GM12865 (cell line): ENCODE results near the gene ACVRL1.

Source experiments
- DNase-seq: peaks from one replicate; pipeline ENCODE4 v3.0.0; 2010; ENCODE audit warnings: low read depth
- H3K4me3 ChIP-seq: 2 replicates; pipeline ENCODE4 v1.5.1; 2011; ENCODE audit warnings: mild to moderate bottlenecking, low read depth, low read length, control low read depth
- TF ChIP-seq, protein P1 (sequence below): IDR thresholded peaks from 2 replicates; pipeline ENCODE4 v1.5.1; 2011; ENCODE audit warnings: low read length, control low read depth, low read depth, inconsistent platforms; ENCODE audit not compliant: insufficient read depth; ENCODE audit errors: missing control alignments

The ACVRL1 gene

DNA sequence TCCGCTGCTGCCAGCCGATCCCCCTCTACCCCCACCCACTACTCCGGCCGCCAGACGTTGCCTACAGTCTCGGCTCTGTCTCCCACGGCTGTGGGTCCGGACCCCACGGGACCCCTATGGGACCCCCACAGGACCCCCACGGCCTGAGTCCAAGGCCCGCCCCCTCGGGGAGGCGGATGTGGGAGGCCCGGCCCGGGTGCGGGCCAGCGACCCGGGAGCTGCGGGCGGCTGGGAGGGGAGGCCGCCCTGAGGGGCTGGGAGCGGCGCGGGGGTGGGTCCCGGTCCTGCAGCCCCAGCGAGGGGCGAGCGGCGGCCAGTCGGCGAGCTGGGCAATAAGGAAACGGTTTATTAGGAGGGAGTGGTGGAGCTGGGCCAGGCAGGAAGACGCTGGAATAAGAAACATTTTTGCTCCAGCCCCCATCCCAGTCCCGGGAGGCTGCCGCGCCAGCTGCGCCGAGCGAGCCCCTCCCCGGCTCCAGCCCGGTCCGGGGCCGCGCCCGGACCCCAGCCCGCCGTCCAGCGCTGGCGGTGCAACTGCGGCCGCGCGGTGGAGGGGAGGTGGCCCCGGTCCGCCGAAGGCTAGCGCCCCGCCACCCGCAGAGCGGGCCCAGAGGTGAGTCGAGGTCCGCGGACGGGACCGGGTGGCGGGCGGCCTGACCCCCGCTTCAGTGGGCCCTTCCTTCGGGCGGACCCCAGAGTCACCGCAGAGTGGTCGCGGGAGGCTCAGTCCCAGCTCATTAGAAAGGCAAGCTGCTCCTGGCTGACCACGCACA lies at the start of gene ACVRL1:
ACVRL1 (plus strand) TSS at position 422 of the 773 bp plus-strand sequence. CDS start 4,971 bp downstream, outside the sequence.
- no peak within 1 kb of the TSS for H3K4me3 ChIP-seq
- TF ChIP-seq, protein P1, sequence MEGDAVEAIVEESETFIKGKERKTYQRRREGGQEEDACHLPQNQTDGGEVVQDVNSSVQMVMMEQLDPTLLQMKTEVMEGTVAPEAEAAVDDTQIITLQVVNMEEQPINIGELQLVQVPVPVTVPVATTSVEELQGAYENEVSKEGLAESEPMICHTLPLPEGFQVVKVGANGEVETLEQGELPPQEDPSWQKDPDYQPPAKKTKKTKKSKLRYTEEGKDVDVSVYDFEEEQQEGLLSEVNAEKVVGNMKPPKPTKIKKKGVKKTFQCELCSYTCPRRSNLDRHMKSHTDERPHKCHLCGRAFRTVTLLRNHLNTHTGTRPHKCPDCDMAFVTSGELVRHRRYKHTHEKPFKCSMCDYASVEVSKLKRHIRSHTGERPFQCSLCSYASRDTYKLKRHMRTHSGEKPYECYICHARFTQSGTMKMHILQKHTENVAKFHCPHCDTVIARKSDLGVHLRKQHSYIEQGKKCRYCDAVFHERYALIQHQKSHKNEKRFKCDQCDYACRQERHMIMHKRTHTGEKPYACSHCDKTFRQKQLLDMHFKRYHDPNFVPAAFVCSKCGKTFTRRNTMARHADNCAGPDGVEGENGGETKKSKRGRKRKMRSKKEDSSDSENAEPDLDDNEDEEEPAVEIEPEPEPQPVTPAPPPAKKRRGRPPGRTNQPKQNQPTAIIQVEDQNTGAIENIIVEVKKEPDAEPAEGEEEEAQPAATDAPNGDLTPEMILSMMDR, result no peak
- DNase-seq, result no peak

DNA sequence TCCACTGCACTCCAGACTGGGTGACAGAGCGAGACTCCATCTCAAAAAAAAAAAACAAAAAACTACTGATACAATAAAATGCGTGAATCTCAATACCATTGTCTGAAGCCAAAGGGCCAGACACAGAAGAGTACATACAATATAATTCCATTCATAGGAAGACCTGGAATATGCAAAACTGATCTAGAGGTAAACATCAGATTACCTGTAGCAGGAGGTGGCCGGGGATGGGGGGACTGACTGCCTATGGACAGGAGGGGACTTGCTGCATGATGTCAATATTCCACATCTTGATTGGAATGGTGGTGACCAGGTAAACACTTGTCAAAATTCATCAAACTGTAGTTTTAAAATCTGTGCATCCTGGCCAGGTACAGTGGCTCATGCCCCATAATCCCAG lies 46.3 kb upstream of the ACVRL1 start:
- DNase-seq, result no peak
- H3K4me3 ChIP-seq, result no peak overlapping the region
- TF ChIP-seq, protein P1, result no peak

DNA sequence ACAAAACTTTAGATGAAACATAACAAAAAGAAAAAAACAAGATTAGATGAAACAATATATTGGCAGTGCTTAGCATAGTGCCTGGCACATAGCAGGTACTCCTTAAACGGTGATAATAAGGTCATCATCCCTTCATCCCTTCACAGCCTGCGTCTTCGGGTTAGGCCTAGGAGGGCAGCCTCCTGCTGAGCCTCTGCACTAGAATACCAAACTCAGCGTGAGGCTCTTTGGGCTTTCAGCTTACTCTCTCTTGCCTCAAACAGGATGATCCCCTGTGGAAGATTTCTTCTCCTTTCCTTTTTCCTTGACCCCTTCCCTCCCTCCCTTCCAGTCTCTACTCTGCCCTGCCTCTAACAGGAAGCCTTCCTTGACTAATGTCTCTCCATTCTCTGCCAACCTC lies 44.4 kb upstream of the ACVRL1 start:
- H3K4me3 ChIP-seq, result no peak overlapping the region
- DNase-seq, result no peak
- TF ChIP-seq, protein P1, result no peak

DNA sequence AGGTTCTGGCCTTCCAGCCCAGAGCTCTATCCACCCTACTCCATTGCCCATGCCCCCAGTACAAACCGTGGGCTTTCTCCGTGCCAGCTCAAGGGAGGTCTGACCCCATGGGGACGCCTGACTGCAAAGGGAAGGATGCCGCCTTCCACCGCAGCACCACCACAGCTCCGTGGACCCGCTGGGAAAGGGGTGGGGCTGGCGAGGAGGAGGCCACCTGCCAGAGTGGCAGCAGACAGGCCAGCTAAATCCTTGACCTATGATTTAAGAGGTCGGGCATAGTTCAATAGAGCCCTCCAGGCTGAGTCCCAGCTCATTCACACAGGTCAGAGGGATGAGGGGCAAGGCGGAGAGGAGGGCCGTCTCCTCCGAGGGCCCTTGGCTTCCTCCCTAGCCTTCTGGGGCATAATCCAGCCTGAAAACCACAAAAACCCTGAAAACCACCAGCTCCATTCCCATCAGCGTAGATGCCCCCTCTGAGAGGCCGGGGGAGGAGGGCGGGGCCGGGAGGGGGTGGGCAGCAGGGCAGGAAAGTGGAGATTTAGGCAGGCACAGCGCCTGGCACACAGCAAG lies 43.9 kb upstream of the ACVRL1 start:
- H3K4me3 ChIP-seq, result no peak overlapping the region
- no peak for DNase-seq
- TF ChIP-seq, protein P1, result no peak

DNA sequence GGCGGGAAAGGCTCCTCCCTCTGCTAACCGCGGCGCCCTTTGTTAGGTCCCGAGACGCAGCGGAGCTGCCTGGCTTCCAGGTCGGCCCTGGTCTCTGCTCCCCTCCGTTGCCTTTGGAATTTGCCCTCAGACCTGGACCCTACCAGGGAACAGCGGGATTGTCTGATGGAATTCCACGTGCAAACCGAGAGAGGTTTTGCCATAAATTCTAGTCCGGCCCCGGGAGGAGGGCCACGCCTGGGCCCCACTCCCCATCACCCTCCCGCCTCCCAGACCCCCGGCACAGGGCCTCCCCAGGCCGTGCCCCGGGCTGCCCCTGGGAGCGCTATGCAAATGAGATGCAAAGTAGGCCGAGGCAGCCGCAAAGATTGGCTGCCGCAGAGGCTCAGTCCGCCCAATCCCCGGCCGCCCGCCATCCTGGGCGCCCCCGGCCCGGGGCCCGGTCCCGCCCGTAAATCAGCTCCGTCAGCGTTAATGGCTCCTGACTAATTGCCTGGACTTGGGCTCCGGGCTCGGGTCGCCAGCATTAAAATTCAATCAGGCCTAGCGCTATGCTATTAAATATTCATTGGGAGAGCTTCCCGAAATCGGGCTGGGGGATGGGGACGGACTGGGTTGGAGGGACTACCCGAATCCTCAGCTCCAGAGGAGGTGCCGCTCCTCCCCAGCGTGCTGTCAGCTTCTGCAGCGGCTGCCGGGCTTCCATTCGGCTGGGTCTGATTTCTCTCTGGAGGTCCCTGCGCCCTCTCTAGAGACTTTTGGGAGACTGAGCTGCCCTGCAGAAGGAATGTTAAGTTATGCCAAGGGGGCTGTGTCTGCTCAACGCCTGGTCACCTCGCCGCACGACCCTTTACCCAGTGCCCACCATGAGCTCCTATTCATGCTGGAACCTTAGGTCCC lies 43.1 kb upstream of the ACVRL1 start:
- no peak overlapping the region for H3K4me3 ChIP-seq
- TF ChIP-seq, protein P1, result no peak
- no peak for DNase-seq

DNA sequence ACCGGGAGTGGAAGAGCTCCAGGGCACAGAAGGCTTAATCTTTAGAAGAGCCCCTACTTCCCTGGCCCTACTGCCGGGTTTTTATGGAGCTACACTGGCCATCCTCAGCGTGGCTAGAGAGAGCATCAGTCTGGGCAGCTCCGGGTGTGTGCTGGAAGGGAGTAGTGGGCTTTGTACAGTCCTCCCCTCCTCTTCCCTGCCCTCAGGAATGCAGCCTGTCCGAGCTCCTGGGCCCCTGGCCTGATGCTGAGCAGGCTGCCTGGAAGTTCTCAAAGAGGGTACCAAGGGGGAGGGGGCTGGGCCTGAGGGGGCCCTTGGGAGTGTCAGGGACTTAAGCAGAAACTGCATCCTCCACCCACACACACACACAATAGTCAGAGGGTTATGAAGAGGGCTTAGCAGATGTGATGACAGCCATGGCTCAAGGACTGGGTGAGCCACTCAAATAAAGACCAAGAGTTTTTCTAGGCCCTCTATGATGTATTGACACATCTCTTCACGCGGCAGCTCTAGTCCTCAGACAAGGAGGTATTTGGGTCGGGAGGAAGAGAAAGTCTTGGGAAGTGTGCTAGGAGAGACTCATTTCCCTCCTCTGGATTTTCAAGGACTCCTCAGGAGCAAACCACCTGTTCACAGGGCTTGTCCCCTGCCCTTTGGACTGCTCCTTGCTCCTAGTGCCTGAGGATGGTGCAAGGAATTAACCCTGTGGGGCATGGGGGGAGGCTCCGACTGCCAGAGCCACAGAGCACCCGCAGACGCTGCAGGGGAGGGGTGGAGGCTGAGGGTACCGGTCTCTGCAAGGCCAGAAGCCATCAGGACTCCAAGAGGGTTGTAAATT lies 42.3 kb upstream of the ACVRL1 start:
- TF ChIP-seq, protein P1, result no peak
- no peak for DNase-seq
- no peak overlapping the region for H3K4me3 ChIP-seq
